Testis (tissue), 3 donors: Measurements from ENCODE around the gene RASL11B. TPM values are rescaled to one million over a fixed set of nuclear protein-coding genes. Genes with fewer than 3 reads are reported as not detected.
"Not testable (repeated sequence)": the region's sequence is repeated elsewhere in the genome, so short reads cannot be mapped to it uniquely, and the experiment has no call there.

Experiments
- DNase-seq: peaks from one replicate; pipeline ENCODE4 v3.0.0-alpha.2; 2019
- H3K27ac ChIP-seq, 2 donors: fragments of 200-600 bp; sonication (generic); one replicate each; pipeline ENCODE4 v1.5.1; 2019
- H3K27me3 ChIP-seq: fragments of 200-600 bp; sonication (generic); one replicate; pipeline ENCODE4 v1.5.1; 2019
- H3K36me3 ChIP-seq: fragments of 200-600 bp; sonication (generic); one replicate; pipeline ENCODE4 v1.5.1; 2017; ENCODE audit warnings: low read depth; ENCODE audit errors: missing control alignments
- H3K4me1 ChIP-seq: fragments of 200-600 bp; sonication (generic); one replicate; pipeline ENCODE4 v1.5.1; 2019
- H3K4me3 ChIP-seq, 2 donors: fragments of 200-600 bp; sonication (generic); one replicate each; pipeline ENCODE4 v1.5.1; 2017 to 2019
- H3K9me3 ChIP-seq: fragments of 200-600 bp; sonication (generic); one replicate; pipeline ENCODE4 v1.5.1; 2017
- CTCF ChIP-seq, 3 experiments: fragments of 450-650 bp in 2 of 3; fragments of 200-600 bp in 1 of 3; sonication (generic) in 1 of 3; IDR thresholded peaks; one replicate each; pipeline ENCODE4 v1.5.1; 2016 to 2019; ENCODE audit warnings: antibody characterized with exemption in 3 of 3, mild to moderate bottlenecking in 2 of 3, moderate library complexity in 1 of 3
- POLR2A ChIP-seq: fragments of 450-650 bp; IDR thresholded peaks from one replicate; pipeline ENCODE4 v1.6.1; 2017; ENCODE audit warnings: antibody characterized with exemption, mild to moderate bottlenecking, moderate library complexity
- WGBS, 2 donors: methylation state at CpG; one replicate each; pipeline ENCODE4 v1.1.5; 2018; 5-methylcytosine and 5-hydroxymethylcytosine counted together
- intact Hi-C: fragments of 100-400 bp; cut with DNase I; formaldehyde crosslinking; loops from one replicate; pipeline ENCODE4 v1.15.1; 2023; ENCODE audit warnings: low total_unique reads
- polyA plus RNA-seq: library from polyadenylated mRNA; stranded (reverse); fragments of 350-450 nt; fragmentation: Illumina TruSeq; extraction: RNeasy Lipid Tissue Mini Kit (QIAGEN cat#74804); gene quantifications from one replicate; pipeline ENCODE4 v1.2.3, GENCODE V29; 2014; ENCODE audit warnings: low read depth, low replicate concordance; ENCODE audit not compliant: insufficient read depth
- total RNA-seq, 2 donors: library from RNA; depleted of rRNA; stranded (reverse); fragments of >200 nt; gene quantifications; one replicate each; pipeline ENCODE4 v1.2.3, GENCODE V29; 2016

RASL11B gene
- total and polyA plus RNA-seq, 3 donors from 2014 or later = 15.3 to 25.5 (median 16.7) TPM

DNA sequence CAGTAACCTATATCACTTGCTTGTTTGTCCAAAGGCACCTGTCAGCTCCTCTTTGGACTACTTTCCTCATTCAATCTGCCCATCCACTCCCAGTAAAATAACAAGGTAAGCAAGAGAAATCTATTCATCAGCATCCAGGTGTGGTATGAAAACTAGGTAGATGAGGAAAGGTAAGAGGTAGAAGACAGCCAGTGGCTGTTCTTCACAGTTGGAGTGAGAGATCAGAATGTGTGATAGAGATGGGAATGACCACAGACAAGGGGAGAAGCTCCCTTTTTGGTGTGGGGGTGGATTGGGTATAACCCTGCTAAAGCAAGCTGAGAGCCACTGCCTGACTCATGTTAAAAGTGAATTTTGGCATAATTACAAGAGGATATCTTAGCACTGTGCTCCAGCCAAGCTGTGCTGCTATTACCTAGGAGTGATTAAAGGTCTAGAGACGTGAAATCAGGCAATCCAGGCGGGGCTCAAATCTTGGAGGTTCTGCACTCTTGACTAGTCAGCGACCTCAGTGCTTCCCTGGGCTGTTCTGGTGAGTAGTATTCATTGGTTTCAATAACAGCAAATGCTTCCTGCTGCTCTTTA is 28.1 kb upstream of the RASL11B start:
- 76 to 82% methylated on average over 3 of the region's 3 CpGs for WGBS, 2 donors
- intact Hi-C loops = no loop called here

GRCh38 chr4:52834641-52835456 is 27.3 kb upstream of the RASL11B start:
- intact Hi-C loops, H3K36me3 ChIP-seq, DNase-seq, H3K27me3 ChIP-seq, H3K4me3 ChIP-seq, H3K9me3 ChIP-seq, H3K27ac ChIP-seq: not testable (repeated sequence)
- WGBS, 2 donors = 86 to 95% methylated on average over 8 of the region's 8 CpGs
- H3K4me1 ChIP-seq = peaks cover 10% of the 10 kb centered on the region

More for the DNA sequence above, 28.1 kb upstream of the RASL11B start:
- Histone ChIP-seq H3K27me3 (no peaks in the 10 kb centered on the region), H3K27ac (no peak overlapping the region), H3K4me1 (peaks cover 9% of the 10 kb centered on the region), H3K36me3 (no peaks in the 10 kb centered on the region), H3K9me3 (no peaks in the 10 kb centered on the region), H3K4me3 (no peak overlapping the region)
- TF ChIP-seq CTCF (IDR thresholded peaks at IDR 0.05) (no peak), POLR2A (no peak)
- no peak for DNase-seq

DNA sequence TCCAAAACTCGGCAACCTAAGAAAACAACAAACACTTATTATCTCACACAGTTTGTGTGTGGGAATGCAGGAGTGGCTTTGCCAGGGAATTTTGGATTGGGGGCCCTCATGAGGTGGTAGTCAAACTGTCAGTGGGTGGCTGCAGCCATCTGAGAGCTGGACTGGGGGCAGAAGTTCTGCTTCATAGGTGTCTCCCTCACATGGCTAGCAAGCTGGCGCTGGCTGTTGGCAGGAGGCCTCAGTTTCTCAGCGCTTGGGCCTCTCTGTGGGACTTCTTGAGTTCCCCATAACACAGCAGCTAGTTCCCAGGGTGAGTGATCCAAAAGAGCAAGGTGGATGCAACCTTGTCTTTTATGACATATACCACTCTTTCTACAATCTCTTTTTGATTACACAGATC is 26.0 kb upstream of the RASL11B start:
- Histone ChIP-seq H3K4me3 (no peak overlapping the region), H3K4me1 (peaks cover 10% of the 10 kb centered on the region), H3K27ac (no peak overlapping the region), H3K27me3 (no peaks in the 10 kb centered on the region), H3K9me3 (no peaks in the 10 kb centered on the region), H3K36me3 (no peaks in the 10 kb centered on the region)
- intact Hi-C loops = no loop called here
- DNase-seq = no peak
- 85 to 86% methylated on average over 3 of the region's 3 CpGs for WGBS, 2 donors
- TF ChIP-seq POLR2A (no peak), CTCF (IDR thresholded peaks at IDR 0.05) (no peak)

DNA sequence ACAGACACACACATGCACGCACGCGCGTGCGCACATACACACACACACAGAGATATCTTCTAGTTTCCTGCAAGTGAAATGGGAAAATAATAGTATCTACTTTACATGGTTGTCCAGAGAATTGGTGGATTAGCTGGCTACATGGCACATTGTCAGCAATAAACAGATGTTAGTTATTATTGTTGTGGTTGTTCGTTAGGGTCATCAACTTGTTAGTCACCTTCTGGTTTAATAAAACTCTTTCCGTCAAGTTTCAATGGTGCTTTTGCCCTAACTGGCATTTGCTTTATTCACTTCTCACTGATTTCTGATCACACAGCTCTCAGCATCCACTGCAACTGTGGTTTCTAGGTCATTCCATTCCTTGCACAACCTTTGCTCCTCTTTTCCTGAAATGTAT is 25.4 kb upstream of the RASL11B start:
- peaks cover 14% of the 10 kb centered on the region for H3K4me1 ChIP-seq
- 92 to 93% methylated on average over 7 of the region's 7 CpGs for WGBS, 2 donors
- intact Hi-C loops = no loop called here

More for the DNA sequence above, 25.4 kb upstream of the RASL11B start:
- no peak for TF ChIP-seq CTCF (IDR thresholded peaks at IDR 0.05)
- TF ChIP-seq POLR2A = no peak
- H3K9me3 ChIP-seq = no peaks in the 10 kb centered on the region
- no peak overlapping the region for H3K4me3 ChIP-seq
- no peak for DNase-seq
- no peaks in the 10 kb centered on the region for H3K36me3 ChIP-seq
- no peaks in the 10 kb centered on the region for H3K27me3 ChIP-seq
- no peak overlapping the region for H3K27ac ChIP-seq
